ENCODE data around the gene NAALADL2. TPM values are rescaled to one million over a fixed set of nuclear protein-coding genes. Genes with fewer than 3 reads are reported as not detected.
A peak's percentile ranks its signal among the peaks of the same experiment; 100 is the strongest.

The NAALADL2 gene
- total RNA-seq, 1 donor from 2014 or later = 2.9 TPM

- H3K4me3 ChIP-seq (ENCODE audit: low read depth, low read length) = no peak overlapping the region
- peak; percentile 50 for DNase-seq (ENCODE audit: low read depth)
- TF ChIP-seq CTCF (conservative IDR thresholded peaks at IDR 0.05; ENCODE audit: low read depth, low read length) = no peak
Measured at GRCh38 chr3:175743733-175744400, 884.7 kb downstream of the NAALADL2 start.

- no peak overlapping the region for H3K4me3 ChIP-seq (ENCODE audit: low read depth, low read length)
- DNase-seq (ENCODE audit: low read depth) = no peak
- no peak for TF ChIP-seq CTCF (conservative IDR thresholded peaks at IDR 0.05; ENCODE audit: low read depth, low read length)
Measured at GRCh38 chr3:175746308-175746707, 887.2 kb downstream of the NAALADL2 start.

GRCh38 chr3:175748087-175748730 is 889.1 kb downstream of the NAALADL2 start:
- DNase-seq (ENCODE audit: low read depth) = no peak
- no peak for TF ChIP-seq CTCF (conservative IDR thresholded peaks at IDR 0.05; ENCODE audit: low read depth, low read length)
- no peak overlapping the region for H3K4me3 ChIP-seq (ENCODE audit: low read depth, low read length)

- no peak overlapping the region for H3K4me3 ChIP-seq (ENCODE audit: low read depth, low read length)
- no peak for TF ChIP-seq CTCF (conservative IDR thresholded peaks at IDR 0.05; ENCODE audit: low read depth, low read length)
- no peak for DNase-seq (ENCODE audit: low read depth)
Measured at GRCh38 chr3:175749981-175750380, 890.8 kb downstream of the NAALADL2 start.

- DNase-seq (ENCODE audit: low read depth) = no peak
- no peak overlapping the region for H3K4me3 ChIP-seq (ENCODE audit: low read depth, low read length)
- TF ChIP-seq CTCF (conservative IDR thresholded peaks at IDR 0.05; ENCODE audit: low read depth, low read length) = no peak
Measured at GRCh38 chr3:175751089-175751488, 892.0 kb downstream of the NAALADL2 start.

- H3K4me3 ChIP-seq (ENCODE audit: low read depth, low read length) = no peak overlapping the region
- TF ChIP-seq CTCF (conservative IDR thresholded peaks at IDR 0.05; ENCODE audit: low read depth, low read length) = no peak
- DNase-seq (ENCODE audit: low read depth) = no peak
Measured at GRCh38 chr3:175763948-175764347, 904.8 kb downstream of the NAALADL2 start.

GRCh38 chr3:175764722-175765121 is 905.6 kb downstream of the NAALADL2 start:
- DNase-seq (ENCODE audit: low read depth) = no peak
- no peak overlapping the region for H3K4me3 ChIP-seq (ENCODE audit: low read depth, low read length)
- no peak for TF ChIP-seq CTCF (conservative IDR thresholded peaks at IDR 0.05; ENCODE audit: low read depth, low read length)

Measured in epithelial cell of proximal tubule (primary cell).